Right lobe of liver (tissue), 6 donors: ENCODE measurements around the gene CAPNS1. TPM values are rescaled to one million over a fixed set of nuclear protein-coding genes. Genes with fewer than 3 reads are reported as not detected.

Experiments used
- ATAC-seq, 4 donors: fragments of 200-7000 bp; cut with Tn5 transposase; one replicate each; pipeline ENCODE4 v1.9.1; 2020; ENCODE audit warnings: mild to moderate bottlenecking in 4 of 4, moderate library complexity in 4 of 4
- DNase-seq, 3 donors: peaks; one replicate each; pipeline ENCODE4 v3.0.0-alpha.2; 2020
- H3K27ac ChIP-seq, 3 donors: fragments of 200-600 bp; one replicate each; pipeline ENCODE4 v1.8.0; 2022
- H3K27me3 ChIP-seq, 2 donors: fragments of 200-600 bp; one replicate each; pipeline ENCODE4 v1.8.0; 2022
- H3K36me3 ChIP-seq, 4 donors: fragments of 200-600 bp; sonication (generic) in 1 of 4; one replicate each; pipeline versions ENCODE4 v1.5.1 to v1.8.0; 2017 to 2022; ENCODE audit warnings: control low read depth in 1 of 4
- H3K4me1 ChIP-seq, 4 donors: fragments of 200-600 bp; sonication (generic) in 1 of 4; one replicate each; pipeline versions ENCODE4 v1.5.1 to v1.8.0; 2017 to 2022; ENCODE audit warnings: control low read depth in 1 of 4
- H3K4me3 ChIP-seq, 3 donors: fragments of 200-600 bp; one replicate each; pipeline ENCODE4 v1.8.0; 2022
- H3K9me3 ChIP-seq, 4 donors: fragments of 200-600 bp; sonication (generic) in 1 of 4; one replicate each; pipeline versions ENCODE4 v1.5.1 to v1.8.0; 2017 to 2022; ENCODE audit warnings: control low read depth in 1 of 4
- POLR2A ChIP-seq: fragments of 450-650 bp; IDR thresholded peaks from one replicate; pipeline ENCODE4 v1.6.1; 2017; ENCODE audit warnings: antibody characterized with exemption, mild to moderate bottlenecking
- WGBS: methylation state at CpG from one replicate; pipeline ENCODE4 v1.1.6; 2018; ENCODE audit warnings: low coverage, low lambda C conversion rate; ENCODE audit not compliant: insufficient coverage; ENCODE audit errors: missing lambda C conversion rate; 5-methylcytosine and 5-hydroxymethylcytosine counted together
- intact Hi-C, 2 donors: fragments of 100-400 bp; cut with DNase I; formaldehyde crosslinking; loops; one replicate each; pipeline versions ENCODE4 v1.11.2 to v1.14.1; 2022
- total RNA-seq, 6 experiments: library from RNA; depleted of rRNA in 2 of 6; stranded (reverse); fragments of >200 nt in 2 of 6; fragmentation: NEBNext Ultra II Directional in 3 of 6; extraction: Animal tissue kit (Norgen Biotek cat#: 25700) in 3 of 6; gene quantifications; one replicate each; pipeline versions ENCODE4 v1.1.0 to v1.2.4, GENCODE V29; 2016 to 2023
- TF ChIP-seq, protein P1 (sequence below), 4 donors: fragments of 200-600 bp in 3 of 4; fragments of 450-650 bp in 1 of 4; IDR thresholded peaks; one replicate each; pipeline versions ENCODE4 v1.5.1 to v1.8.0; 2016 to 2022; ENCODE audit warnings: antibody characterized with exemption in 4 of 4, mild to moderate bottlenecking in 2 of 4
- donor health status: DM: no; HTN: yes; CAD: no.
- donor health status: DM: no; HTN: no; CAD: no.
- donor health status: DM: no; HTN: no; CAD: no.
- donor health status: DM: no; HTN: yes; CAD: no.
- donor health status: DM: no; HTN: yes; CAD: no.

CAPNS1 gene
- total RNA-seq, 6 experiments from 2014 or later, result 93.0 to 252 (median 168) TPM

DNA sequence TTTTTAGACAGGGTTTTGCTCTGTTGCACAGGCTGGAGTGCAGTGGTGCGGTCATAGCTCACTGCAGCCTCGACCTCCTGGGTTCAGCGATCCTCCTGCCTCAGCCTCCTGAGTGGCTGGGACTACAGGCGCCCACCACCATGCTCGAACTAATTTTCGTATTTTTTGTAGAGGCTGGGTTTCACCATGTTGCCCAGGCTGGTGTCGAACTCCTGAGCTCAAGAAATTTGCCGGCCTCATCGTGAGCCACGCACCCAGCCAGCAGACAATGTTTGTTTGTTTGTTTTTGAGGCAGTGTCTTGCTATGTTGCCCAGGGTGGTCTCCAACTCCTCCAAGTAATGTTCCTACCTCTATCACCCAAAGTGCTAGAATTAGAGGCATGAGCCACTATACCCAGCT, 13.3 kb downstream of the CAPNS1 start:
- H3K27ac ChIP-seq, result peak overlapping the region in 1 of 3 donors; percentile 64

DNA sequence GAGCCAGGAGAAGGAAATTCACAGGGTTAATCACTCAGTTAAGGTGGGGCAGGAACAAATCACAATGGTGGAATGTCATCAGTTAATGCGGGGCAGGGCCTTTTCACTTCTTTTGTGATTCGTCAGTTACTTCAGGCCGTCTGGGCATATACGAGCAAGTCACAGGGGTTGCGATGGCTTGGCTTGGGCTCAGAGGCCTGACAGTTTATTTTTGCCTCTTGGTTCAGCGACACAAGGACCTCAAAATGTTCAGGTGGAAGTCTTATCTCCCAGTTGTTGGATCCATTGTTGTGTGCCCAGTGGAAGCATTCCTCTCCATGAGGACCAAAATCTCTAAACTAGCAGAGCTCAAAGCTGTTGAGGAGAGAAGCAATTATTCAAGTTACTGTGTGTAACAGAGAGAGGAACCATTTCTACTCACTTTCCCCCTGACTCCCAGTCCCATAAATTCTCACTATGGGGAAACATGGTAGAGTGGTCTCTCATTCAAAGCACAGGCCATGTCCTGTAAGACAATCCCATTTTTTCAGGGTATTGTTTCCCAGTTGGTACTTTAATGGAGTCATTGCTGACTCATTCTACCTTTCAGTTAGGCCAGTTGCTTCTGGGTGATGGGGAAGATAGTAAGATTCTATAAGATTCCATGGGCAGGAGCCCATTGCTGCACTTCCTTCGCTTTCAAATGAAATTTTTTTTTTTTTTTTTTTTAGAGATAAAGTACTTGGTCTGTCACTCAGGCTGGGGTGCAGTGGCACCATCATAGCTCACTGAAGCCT, 21.1 kb downstream of the CAPNS1 start:
- WGBS, result 82% methylated on average over 7 of the region's 7 CpGs
- H3K4me1 ChIP-seq, result no peaks in the 10 kb centered on the region
- no peaks in the 10 kb centered on the region for H3K36me3 ChIP-seq
- DNase-seq, result no peak
- no peak for ATAC-seq
- H3K4me3 ChIP-seq, result no peak overlapping the region
- no peaks in the 10 kb centered on the region for H3K27me3 ChIP-seq
- TF ChIP-seq POLR2A, result no peak
- TF ChIP-seq, protein P1, sequence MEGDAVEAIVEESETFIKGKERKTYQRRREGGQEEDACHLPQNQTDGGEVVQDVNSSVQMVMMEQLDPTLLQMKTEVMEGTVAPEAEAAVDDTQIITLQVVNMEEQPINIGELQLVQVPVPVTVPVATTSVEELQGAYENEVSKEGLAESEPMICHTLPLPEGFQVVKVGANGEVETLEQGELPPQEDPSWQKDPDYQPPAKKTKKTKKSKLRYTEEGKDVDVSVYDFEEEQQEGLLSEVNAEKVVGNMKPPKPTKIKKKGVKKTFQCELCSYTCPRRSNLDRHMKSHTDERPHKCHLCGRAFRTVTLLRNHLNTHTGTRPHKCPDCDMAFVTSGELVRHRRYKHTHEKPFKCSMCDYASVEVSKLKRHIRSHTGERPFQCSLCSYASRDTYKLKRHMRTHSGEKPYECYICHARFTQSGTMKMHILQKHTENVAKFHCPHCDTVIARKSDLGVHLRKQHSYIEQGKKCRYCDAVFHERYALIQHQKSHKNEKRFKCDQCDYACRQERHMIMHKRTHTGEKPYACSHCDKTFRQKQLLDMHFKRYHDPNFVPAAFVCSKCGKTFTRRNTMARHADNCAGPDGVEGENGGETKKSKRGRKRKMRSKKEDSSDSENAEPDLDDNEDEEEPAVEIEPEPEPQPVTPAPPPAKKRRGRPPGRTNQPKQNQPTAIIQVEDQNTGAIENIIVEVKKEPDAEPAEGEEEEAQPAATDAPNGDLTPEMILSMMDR (IDR thresholded peaks at IDR 0.05), result no peak
- intact Hi-C loops, result no loop called here
- H3K27ac ChIP-seq, result no peak overlapping the region
- H3K9me3 ChIP-seq, result no peaks in the 10 kb centered on the region

More for the DNA sequence above, 13.3 kb downstream of the CAPNS1 start:
- Histone ChIP-seq H3K4me3 (no peak overlapping the region), H3K36me3 (peaks cover 0 to 21% (median 12%) of the 10 kb centered on the region in 4 donors), H3K4me1 (no peaks in the 10 kb centered on the region), H3K27me3 (no peaks in the 10 kb centered on the region), H3K9me3 (no peaks in the 10 kb centered on the region)
- ATAC-seq, result no peak
- WGBS, result 96% methylated on average over 7 of the region's 10 CpGs
- DNase-seq, result peak in 1 of 3 donors; percentile 9
- TF ChIP-seq POLR2A, result no peak
- TF ChIP-seq, protein P1 (IDR thresholded peaks at IDR 0.05), result no peak
- intact Hi-C loops, result no loop called here

- no peak overlapping the region for H3K4me3 ChIP-seq
- DNase-seq (no peak), ATAC-seq (no peak)
- intact Hi-C loops, result no loop called here
- TF ChIP-seq, protein P1 (IDR thresholded peaks at IDR 0.05), result no peak
- TF ChIP-seq POLR2A, result no peak
- H3K27ac ChIP-seq, result no peak overlapping the region
- H3K27me3 ChIP-seq, result no peaks in the 10 kb centered on the region
- H3K9me3 ChIP-seq, result no peaks in the 10 kb centered on the region
- 98% methylated on average over 8 of the region's 12 CpGs for WGBS
- no peaks in the 10 kb centered on the region for H3K4me1 ChIP-seq
- no peaks in the 10 kb centered on the region for H3K36me3 ChIP-seq
Observed at GRCh38 chr19:36163813-36164212, 23.9 kb downstream of the CAPNS1 start.

DNA sequence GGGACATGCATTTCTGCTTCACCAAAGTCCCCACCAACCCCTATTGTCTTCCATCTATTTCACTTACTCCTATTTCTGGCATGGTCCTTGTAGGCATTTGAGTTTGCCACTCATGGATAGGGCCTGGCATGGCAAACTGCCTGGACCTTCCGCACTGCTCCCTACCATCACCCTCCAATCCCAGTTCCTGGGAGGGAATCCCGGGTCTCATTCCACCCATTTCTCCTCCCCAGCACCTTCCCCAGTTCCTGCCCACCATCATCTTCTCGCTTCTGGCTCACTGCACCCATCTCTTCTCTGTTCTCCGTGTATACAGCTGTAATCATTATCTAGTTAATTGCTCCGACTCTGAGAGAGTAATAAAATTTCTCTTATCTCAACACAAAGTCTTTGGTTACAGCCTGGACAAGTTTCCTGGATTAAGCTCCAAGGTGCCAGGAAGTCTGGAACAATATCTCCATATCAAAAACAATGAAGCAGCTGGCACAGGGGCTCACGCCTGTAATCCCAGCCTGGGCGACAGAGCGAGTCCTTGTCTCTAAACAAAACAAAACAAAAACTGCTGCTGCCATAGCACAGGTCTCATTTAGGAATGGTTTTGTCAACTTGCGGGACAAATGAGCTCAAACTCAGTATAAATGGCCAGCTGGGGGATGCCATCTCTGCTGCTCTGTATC, 29.4 kb downstream of the CAPNS1 start:
- no peak overlapping the region for H3K27ac ChIP-seq

More for the DNA sequence above, 29.4 kb downstream of the CAPNS1 start:
- Histone ChIP-seq H3K9me3 (no peaks in the 10 kb centered on the region), H3K36me3 (no peaks in the 10 kb centered on the region), H3K4me1 (no peaks in the 10 kb centered on the region), H3K4me3 (no peak overlapping the region), H3K27me3 (no peaks in the 10 kb centered on the region)
- no peak for DNase-seq
- intact Hi-C loops, result no loop called here
- 66% methylated on average over 9 of the region's 9 CpGs for WGBS
- TF ChIP-seq, protein P1 (IDR thresholded peaks at IDR 0.05), result no peak
- TF ChIP-seq POLR2A, result no peak
- ATAC-seq, result peak in 2 of 4 donors; percentile 18 to 37
